Glomerular visceral epithelial cell (primary cell): ENCODE measurements around the gene NXNL2.
A peak's percentile ranks its signal among the peaks of the same experiment; 100 is the strongest.

ENCODE experiments used
- DNase-seq: peaks from one replicate; pipeline ENCODE4 v3.0.0-alpha.2; 2016; ENCODE audit errors: extremely low spot score

The NXNL2 gene

GRCh38 chr9:88578121-88579049 is 43.4 kb downstream of the NXNL2 start:
- peak; percentile 83 for DNase-seq

DNA sequence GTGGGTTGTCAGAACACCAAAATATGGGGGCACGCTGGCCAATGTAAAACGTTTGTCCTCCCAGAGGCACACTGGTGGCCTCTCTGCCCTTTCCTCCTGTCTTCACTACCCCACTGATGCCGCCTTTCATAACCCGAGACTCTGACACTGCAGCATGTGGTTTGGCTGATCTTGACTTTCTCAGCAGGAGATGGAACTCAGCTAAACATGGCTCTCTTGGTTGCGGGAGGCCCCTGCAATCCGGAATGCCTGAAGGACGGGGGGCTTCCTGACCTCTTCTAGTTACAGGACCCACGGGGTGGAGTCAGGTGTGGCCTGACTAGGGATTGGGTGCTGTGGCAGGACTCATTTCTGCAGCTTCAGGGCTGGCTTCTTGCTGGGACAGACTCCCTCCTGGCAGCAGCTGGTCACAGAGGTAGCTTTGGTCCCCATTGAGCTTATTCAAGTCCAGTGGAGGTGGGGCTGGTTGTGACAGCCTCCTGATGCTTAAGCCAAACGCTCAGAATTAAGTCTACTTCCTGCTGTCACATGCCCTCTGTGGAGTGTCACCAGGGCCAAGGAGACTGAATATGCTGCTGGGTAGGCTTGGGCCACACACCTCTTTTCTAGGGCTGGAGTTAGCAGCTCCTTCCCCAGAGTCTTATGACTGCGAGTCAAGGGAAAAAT is 44.2 kb downstream of the NXNL2 start:
- DNase-seq = no peak

- DNase-seq = no peak
These were observed 46.0 kb downstream of the NXNL2 start for GRCh38 chr9:88580961-88581360.

GRCh38 chr9:88583901-88584596 is 49.1 kb downstream of the NXNL2 start:
- DNase-seq = no peak

DNA sequence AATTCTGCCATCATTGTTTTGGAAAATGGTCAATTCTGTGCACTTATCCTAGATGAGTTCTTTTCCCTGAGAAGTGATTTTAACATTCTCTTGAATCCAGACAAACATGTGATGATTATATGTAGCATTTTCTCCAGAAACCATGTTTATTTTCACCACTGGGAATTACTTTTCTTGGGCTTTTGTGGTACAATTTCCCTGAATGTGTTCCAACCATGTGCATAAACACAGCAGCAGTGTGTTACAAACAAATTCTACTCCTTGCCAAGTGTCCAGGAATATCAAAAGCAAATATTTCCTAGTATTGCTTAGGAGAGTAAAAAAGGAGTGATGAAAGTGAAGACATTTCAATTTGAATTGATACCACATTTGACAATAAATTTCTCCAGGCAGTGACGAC is 50.4 kb downstream of the NXNL2 start:
- DNase-seq = no peak

GRCh38 chr9:88586452-88586851 is 51.5 kb downstream of the NXNL2 start:
- no peak for DNase-seq

DNA sequence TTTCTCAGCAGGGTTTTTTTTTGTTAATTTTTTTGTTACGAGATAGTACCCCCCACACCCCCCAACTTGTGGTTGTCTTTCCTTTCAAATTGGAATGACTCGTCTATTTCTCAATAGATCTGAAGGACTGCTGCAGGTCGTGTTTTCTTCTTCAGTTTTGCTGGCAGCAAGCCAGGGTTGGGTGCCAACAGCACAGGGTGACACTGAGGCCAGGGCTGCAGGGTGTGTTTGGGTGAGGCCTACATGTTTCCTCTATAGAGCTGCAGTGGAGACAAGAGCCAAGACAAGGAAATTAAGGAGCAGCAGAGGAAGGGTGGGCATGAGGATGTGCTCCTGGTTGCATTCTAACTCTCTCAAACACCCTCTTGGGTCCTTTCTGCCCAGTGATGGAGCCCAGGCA is 52.2 kb downstream of the NXNL2 start:
- peak; percentile 10 for DNase-seq

DNA sequence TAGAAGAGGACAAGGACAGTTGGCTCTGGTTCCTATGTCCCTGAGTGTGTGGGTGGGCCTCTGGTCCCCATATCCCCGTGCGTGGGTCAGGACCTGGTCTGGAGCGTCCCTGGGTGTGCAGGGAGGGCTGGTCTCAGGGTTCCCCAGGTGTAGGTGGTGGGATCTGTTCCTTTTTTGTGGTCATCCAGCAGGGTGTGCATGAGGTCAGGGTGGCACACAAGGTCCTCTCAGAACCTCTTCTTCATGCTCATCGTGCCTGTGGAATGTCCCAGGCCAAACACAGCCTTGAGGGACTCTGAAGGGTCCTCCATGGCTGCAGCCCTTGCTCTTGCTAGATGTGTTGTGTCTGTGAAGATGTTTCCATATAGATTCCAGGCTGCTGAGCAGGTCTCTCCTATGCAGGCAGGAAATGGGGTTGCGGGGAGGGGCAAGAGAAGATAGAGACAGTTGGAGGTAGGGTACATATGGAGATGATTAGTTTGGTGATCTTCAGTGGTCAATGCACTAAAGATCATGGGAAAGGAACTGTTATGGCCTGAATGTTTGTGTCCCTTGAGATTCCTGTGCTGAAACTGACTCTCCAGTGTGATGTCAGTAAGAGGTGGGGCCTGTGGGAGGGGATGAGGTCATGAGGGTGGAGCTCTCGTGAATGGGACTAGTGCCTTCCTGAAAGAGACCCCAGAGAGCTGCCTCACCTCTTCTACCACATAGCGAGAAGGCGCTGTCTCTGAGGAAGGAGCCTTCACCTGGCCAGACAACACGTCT is 53.1 kb downstream of the NXNL2 start:
- no peak for DNase-seq

GRCh38 chr9:88589656-88590055 is 54.7 kb downstream of the NXNL2 start:
- no peak for DNase-seq

- no peak for DNase-seq
These were observed 55.7 kb downstream of the NXNL2 start for GRCh38 chr9:88590558-88591146.

- DNase-seq = peak; percentile 62
These were observed 58.7 kb downstream of the NXNL2 start for GRCh38 chr9:88593537-88594185.
